Skin of body (tissue), 2 donors: ENCODE data around the gene NAT14. TPM values are rescaled to one million over a fixed set of nuclear protein-coding genes. Genes with fewer than 3 reads are reported as not detected.
"Not testable (repeated sequence)": the region's sequence is repeated elsewhere in the genome, so short reads cannot be mapped to it uniquely, and the experiment has no call there.

ENCODE experiments used
- DNase-seq: peaks from one replicate; lab custom pipeline; 2025; lab: John Stamatoyannopoulos, UW
- total RNA-seq: library from RNA; depleted of rRNA; stranded (reverse); fragments of >200 nt; gene quantifications from one replicate; pipeline ENCODE4 v1.2.3, GENCODE V29; 2014

The NAT14 gene, protein sequence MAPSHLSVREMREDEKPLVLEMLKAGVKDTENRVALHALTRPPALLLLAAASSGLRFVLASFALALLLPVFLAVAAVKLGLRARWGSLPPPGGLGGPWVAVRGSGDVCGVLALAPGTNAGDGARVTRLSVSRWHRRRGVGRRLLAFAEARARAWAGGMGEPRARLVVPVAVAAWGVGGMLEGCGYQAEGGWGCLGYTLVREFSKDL
- total RNA-seq, result 6.1 TPM

DNA sequence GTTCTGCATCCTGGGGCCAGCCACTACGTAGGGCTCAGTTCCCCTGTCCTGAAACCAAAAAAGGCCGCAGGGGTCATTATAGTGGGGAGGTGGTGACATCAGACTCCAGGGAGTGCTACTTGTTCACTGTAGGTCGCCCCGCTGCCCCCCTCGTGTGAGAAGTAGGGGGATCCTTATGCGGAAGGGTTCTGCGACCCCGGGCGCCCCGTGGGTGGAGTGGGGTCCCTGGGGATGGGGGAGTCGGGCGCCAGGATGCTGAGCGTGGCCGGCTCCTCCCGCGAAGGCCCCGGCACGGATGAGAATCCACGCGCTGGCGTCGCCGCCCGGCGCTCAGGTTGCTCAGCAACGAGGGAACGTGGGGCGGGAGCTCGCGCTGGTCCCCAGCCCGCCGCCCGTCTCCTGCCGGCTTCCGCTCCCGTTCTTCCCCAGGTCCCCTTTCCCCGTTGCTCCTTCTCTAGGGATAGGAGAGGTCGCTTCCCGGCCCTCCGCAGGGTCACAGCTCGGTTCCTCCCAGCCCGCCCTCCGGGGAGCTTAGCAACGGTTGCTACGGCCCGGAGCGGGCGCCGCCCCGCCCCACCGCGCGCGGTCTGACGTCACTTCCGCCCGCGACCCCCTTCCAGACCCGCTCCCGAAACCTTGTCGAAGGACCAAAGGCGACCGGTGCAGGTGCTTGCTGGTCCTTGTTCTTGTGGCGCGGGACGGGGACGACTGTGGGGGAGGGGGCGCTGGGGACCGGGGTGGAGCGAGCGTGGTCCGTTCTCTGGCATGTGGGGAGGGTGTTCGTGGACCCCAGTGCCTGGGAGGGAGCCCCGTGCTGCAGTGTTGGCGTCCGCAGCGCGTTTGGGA, at the start of gene NAT14:
Gene NAT14, plus strand, starts transcription at position 596 of the 846 bp plus-strand sequence. CDS start 521 bp downstream, outside the sequence.
- DNase-seq, result peak; percentile 44

DNA sequence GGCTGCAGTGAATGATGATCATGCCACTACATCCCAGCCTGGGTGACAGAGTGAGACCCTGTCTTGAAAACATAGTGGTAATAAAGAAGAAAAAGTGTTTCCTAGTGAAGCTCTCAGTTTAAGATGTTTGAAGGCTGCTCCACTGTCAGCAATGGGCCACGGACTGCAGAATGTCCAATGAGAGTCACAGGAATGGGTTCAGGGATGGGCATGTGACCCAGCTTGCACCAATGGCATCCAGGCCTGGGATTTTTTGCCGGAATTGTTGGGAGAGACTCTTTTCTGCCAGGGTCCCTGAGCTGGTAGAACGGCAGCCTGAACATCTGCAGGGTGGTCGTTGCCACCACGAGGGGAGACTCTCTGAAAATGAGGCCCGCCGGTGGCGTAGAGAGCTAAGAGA, 48.1 kb upstream of the NAT14 start:
- DNase-seq, result no peak

DNA sequence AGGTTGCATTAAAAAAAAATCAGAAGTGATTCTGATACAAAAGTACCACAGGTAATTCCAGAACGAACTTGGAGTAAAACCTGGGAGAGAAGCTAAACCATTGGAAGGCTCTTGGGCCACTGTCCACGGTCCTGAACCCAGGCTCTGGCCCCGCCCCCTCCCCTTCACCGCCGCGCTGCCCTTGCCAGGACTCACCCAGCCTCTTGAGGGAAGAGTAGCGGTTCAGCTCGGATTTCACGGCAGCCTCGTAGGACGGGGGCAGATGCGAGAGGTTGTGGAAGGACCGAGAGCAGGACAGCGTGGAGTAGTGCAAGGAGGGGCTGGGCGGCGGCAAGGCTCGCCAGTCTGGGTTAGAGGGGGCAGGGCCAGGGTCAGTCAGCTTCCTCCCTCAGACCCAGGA, 47.6 kb upstream of the NAT14 start:
- DNase-seq, result peak; percentile 15

DNA sequence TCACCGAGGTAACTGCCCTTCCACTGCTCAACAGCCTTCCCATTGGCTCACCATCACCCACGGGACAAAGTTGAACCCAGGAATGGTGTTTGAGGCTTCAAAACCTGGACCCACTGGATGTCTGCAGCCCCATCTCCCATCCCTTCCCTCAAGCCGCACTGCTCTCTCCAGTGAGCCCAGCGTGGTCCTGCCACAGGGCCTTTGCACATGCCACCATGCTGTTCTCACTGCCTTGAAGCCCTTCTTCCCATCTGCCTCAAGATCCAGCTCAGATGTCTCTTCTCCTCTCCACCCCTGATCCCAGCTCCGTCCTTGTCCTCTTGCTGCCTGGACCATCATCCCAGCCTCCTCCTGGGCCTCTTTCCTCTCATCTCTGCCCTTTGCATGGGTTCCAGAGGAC, 45.9 kb upstream of the NAT14 start:
- DNase-seq, result no peak

DNA sequence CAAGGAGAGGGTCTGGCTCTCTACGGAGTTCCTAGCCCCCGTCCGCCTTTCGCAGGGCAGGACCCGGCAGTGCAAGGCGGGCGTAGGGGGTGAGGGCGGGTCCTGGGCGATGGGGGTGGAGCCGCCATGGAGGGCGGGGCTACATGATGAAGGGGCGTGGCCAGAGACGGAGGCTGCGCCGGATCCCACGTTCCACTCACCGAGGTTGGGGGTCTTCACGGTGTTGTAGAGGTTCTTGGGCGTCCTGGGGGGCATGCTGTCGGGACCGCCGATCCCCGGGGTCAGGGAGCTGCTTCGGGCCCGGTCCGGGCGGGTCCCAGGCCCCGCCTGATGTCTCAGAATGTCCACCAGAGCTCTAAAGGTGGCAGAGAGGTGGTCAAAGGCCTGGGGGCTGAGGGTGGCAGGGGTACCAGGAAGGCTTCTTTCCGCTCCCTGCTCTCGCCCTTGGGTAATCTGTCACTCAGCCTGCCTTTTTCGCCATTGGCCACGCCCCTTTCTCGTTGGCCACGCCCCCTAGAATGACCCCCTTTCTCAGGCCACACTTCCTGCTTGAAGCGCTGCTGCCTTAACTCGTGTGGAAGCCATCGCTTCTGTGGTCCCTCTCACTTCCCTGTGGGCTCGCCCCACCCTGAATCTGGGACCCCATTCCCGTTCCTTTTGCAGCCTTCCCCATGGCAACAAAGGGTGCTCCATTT, 44.4 kb upstream of the NAT14 start:
- no peak for DNase-seq

DNA sequence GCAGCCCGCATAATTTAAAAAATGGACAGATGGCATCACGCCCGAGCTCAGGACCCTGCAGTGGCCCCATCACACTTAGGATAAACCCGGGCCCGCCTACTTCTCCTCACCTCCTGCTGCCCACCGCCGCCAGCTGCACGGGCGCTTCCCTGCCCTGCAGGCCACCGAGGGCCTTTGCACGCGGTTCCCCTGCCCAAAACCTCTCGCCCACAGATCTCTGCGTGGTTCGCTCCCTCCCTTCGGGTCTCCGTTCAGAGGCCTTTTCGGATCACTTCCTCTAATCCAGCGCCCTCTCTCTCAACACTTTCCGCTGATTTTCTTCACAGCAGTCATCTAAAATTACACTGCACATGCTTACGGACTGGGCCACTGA, 43.7 kb upstream of the NAT14 start:
- DNase-seq, result no peak

DNA sequence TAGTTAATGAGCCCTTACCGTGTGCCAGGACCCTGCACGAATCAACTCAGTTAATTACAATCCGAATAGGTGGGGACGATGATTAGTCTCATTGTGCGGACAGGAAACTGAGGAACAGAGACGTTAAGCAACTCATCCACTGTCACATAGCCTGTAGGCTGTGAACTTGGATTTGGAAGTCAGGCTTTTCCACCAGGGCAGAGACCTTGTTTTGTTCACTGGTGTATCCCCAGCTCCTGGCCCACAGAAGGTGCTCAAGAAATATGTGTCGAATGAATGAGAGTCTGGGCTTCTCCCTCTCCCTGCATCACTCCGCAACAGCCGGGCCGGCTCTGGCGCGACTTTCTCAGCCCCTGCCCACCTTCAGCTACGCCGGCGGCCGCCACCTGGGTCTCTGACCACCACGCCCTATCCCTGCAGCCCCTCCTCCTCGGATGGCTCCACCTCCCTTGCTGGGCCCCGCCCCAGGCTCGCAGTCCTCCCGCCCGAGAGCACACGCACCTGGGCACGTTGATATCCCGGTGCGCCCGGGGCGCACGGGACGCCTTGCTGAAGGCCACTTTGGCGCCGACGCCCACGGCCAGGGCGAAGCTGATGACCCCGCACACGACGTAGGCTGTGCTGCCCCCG, 43.2 kb upstream of the NAT14 start:
- DNase-seq, result no peak

DNA sequence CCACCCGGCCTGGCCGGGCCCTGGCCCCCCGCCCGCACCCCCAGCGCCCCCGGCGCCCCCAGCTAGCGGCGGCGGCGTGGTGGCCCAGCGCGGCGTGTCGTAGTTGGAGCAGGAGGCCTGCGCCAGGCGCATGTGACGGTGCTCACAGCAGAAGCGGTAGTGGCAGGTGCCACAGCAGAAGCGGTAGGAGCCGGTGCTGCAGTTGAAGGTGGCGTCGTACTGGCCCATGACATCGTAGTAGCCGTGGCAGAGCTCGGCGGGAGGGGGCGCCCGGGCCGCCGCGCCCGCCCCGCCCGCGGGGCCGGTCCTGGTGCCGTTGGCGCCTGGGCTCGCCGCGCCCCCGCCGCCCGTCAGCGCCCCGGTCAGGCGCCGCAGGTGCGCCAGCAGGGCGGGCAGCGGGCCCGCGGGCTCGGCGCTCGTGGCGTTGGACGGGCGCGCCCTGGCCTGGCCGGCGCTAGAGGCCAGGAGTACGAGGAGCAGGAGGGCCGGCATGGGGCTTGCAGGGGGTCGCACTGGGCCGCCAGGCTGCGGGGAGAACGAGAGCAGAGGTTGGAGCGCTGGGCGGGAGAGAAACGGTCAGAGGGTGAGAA, 42.5 kb upstream of the NAT14 start:
- DNase-seq, result no peak

DNA sequence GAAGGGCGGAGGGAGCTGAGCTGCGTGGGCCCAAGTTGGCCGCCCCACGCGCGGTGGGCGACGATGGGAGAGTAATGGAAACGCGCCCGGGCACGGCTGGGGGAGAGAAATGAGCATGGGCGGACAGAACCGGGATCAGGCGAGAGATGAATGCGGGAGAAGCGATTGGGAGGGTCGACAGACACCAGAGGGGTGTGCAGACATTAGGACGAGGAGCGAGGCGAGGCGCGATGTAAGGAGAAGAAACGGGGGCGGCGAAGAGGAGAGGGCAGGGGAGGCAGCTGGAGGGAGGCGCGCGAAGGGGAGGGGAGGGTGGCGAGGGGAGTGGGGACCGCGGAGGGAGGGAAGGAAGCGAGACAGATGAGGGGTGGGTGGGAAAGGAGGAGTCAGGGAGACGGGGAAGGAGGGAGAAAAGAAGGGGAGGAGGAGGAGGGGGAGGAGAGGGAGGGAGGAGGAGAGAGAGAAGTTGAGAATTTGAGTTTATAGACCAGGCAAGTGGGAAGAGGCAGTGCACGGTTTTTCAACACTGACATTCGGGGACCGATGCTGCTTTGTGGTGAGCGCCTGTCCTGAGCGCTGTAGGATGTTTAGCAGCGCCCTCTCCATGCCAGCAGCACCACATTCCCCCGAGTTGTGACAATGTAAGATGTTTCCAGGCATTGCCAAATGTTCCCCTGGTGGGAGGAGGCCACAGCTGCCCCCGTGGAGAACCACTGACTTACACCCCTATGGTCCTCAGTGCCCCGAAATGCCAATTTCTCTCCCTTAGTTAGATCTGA, 41.8 kb upstream of the NAT14 start, which contains the start of gene SHISA7:
Gene SHISA7, minus strand, starts transcription at position 256 of the 779 bp plus-strand sequence. CDS start 437 bp downstream, outside the sequence.
- DNase-seq, result no peak

DNA sequence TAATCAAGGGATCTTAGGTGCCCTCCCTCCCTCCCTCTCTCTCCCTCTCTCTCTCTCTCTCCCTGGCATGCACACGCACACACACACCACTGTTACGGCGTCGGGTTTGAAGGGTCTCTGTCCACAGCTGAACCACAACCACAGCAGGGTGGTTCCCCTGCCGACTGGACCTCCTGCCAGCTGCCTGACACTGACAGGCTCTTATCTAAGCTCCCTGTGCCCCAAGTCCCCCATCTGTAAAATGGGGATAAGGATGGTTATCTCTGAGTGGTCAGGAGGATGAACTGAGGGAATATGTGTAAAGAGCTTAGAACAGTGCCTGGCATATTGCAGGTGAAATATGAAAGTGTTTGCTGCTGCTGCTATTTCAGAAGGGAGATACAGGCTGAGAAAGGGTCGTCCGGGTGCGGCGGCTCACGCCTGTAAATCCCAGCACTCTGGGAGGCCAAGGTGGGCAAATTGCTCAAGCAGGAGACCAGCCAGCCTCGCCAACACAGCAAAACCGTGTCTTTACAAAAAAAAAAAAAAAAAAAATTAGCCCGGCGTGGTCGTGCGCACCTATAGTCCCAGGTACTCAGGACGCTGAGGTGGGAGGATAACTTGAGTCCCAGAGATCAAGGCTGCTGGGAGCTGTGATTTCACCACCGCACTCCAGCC, 41.0 kb upstream of the NAT14 start:
- DNase-seq, result no peak

DNA sequence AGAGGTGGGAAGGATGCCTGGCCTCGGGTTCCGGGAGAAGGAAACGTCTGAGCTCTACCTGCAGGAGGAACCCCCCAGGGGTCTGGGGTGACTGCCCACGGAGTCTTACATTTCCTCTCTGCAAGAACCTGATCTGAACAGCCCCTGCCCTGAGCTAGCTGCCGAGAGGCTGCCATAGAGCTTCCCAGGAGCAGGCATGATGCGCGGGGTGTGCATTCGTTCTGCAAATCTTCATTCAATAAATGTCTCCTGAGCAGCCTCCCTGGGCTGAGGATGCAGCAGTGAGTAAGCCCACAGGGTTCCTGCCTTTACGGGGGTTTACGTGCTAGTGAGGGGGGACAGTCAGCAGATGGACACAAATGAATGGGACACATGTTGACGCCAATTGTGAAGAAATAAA, 40.3 kb upstream of the NAT14 start:
- DNase-seq, result no peak

DNA sequence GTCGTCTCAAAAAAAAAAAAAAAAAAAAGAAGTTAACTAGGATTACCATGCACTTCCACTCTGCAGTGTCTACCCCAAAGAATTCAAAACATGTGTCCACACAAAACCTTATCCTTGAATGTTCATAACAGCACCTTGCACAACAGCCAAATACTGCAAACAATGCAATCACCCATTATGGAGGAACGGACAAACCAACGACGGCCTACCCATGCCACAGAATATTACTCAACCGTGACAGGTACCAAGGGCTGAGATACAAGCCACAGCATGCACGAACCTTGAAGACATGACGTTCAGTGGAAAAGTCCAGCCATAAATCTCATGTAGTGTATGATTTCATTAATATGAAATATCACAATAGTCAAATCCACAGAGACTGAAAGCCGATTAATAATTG, 38.9 kb upstream of the NAT14 start:
- DNase-seq, result no peak

DNA sequence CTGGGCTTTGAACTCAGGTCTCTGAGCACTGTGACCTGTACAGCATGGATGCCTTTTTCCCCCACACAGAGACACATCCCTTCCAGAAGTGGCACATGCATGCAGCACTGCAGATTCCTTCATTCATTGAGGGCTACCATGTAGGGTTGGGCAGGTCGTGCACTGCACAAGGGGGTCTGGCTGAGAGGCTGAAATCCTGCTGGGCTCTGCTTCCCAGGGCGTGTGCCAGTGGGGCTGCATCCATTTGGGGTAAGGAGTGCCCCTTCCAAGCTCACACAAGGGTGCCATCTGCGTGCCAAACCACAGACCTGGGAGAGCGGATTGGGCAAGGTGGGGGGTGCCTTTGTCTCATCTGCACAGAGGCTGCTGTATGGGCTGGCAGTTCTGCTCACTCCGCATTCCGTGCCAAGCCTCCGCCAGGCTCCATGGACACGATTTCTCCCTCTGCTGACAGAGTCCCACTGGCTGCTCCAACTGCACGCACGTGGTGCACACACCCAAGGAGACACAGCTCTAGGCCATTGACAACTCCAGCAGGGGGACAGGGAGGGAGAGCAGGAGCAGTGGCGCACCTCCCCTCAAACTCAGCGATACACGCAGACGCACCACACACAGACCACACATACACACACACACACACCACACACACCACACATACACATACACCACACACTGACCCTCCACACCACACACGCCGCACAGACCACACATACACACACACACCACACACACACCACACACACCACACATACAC, 37.4 kb upstream of the NAT14 start:
- DNase-seq, result peak; percentile 28

DNA sequence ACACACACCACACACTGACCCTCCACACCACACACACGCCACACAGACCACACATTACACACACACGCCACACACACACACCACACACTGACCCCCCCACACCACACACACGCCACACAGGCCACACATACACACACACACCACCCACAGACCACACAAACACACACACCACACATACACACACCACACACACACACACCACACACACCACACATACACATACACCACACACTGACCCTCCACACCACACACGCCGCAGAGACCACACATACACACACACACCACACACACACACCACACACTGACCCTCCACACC, 36.9 kb upstream of the NAT14 start:
- not testable (repeated sequence) for DNase-seq

DNA sequence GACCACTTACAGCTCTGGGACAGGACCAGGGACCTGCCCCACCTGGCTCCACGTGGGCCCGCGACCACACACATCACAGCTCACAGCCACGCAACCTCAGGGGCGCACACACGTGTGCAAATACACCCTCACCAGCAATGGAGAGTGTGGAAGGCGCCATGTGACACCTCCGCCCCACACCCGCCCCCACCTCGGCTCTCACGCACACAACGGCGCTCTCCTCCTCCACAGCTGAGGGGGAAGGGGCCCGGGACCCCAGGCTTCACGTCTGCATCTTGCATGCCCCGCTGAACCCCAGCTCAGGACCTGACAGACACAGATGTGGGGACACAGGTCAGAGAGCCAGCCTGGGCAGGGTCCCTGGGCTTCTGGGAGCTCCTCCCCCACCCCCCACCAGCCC, 35.5 kb upstream of the NAT14 start:
- DNase-seq, result no peak

DNA sequence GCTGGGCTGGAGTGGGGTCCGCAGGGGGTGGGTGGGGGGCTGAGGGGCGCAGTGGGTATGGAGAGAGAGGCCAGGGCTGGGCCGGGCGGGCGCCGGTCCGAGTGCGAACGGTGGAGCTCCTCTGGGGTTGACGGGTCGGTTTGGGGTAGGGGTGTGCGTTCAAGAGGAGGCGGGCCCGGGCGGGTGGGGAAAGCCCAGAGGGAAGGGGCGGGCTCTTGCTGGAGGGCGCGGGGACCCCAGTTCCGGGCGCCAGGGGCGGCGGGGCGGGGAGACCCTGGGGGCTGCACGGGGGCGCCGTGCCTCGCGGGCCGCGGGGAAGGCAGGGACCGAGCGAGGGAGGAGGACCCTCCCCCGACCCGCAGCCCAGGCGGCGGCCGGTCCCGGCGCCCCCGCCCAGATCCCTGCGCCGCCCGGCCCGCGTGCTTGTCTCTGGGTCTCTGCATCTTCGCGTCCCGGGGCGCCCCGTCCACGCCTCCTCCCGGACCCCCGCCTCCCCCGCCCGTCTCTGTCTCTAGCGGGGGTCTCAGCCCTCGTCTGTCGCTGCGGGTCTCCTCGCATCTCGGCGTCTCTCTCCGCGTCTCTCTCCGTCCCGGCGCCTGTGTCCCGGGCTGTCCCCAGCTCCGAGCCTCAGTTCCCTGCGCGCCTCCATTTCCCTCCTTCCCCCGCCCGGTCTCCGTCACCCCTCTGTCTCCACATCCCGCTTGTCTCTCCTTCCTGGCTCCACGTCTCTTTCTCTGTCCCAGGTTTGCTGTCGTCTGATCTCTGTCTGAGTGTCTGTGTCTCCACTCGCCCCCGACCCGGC, 33.6 kb upstream of the NAT14 start:
- no peak for DNase-seq

DNA sequence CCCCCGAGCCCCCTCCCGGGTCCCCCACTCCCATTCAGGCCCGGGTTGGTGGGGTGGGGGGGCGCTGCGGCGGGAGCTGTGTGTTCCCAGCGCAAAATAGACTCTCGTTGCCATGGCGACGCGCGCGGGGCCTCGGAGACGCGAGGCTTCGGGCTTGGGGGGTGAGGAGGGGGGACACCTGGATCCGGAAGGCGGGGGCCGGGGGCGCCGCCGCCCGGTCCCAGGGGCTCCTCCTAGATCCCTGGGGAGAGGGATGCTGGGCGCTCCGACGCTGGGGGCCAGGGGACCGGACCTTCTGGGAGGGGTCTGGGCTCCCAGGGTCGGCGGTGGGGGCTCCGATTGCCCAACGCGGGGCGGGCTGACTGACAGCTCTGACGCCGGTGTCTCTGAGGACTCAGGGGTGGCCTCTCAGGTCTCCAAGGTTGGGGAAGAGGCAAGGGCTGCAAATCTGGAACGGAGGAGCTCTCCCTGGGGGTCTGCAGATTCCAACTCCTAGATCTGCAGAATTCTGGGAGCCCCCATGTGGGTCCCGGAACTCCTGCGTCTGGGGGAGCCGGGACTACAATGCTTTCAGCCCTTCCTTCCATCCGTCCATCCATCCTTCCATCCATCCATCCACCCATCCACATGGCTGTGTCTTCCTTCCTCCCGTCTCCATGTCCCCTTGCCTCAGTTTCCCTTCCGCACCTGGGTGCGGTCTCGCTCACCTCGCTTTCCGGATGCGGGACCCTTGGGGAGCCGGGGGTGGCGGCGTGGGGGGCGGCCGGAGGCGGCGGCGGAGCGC, 32.8 kb upstream of the NAT14 start:
- no peak for DNase-seq
